Activated gamma-delta T cell (primary cell): ENCODE data around the gene LRIF1.
"Not testable (repeated sequence)": the region's sequence is repeated elsewhere in the genome, so short reads cannot be mapped to it uniquely, and the experiment has no call there.

ENCODE experiments used
- DNase-seq: peaks from one replicate; lab custom pipeline; 2025; lab: John Stamatoyannopoulos, UW
- total RNA-seq, 2 donors: gene quantifications; one replicate each; lab custom pipeline; 2026; lab: John Stamatoyannopoulos, UW

LRIF1 gene
- total RNA-seq, result 44.7 to 51.6 reads per million in 2 donors

GRCh38 chr1:110963691-110964454 is at the start of gene LRIF1:
Gene LRIF1 (minus strand): TSS chr1:110963922. CDS start chr1:110963688, 234 bp downstream.
- DNase-seq, result peak; percentile 99

DNA sequence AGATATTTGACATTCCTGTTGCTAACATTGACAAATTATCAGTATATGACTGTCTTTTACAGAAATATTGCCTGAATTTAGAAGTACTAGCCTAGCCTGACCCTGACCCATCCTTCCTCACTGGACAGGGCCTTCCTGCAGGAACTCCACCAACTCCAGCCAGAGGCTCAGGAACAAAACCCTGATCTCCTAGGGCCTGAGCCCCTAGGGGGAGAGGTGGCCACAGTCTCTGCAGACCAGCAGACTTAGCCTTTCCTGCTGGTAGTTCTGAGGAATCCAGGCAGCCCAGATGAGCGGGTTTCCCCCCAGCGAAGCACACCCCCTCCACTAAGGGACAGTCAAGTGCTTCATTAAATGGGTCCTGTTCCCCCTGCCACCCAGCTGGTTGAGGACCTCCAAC is 44.3 kb upstream of the LRIF1 start:
- no peak for DNase-seq

DNA sequence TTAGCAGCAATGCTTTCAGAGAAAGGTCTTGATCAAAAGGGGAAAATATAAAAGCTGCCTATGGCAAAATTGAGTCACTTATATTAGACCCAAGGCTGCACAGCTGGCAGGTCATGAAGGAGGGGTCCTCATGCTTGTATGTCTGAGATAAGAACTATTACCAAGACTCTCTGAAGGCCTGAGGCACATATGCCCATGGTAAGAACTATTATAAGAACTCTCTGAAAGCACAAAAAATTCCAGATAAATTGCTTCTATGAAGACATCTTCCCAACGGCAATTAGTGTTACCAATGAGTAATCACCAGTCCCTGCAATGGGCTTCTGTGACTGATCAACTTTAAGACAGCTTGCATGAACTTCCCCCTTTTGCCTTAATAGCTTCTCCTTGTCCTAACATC is 42.8 kb upstream of the LRIF1 start:
- no peak for DNase-seq

- not testable (repeated sequence) for DNase-seq
Measured at GRCh38 chr1:110999607-111000006, 35.9 kb upstream of the LRIF1 start.

DNA sequence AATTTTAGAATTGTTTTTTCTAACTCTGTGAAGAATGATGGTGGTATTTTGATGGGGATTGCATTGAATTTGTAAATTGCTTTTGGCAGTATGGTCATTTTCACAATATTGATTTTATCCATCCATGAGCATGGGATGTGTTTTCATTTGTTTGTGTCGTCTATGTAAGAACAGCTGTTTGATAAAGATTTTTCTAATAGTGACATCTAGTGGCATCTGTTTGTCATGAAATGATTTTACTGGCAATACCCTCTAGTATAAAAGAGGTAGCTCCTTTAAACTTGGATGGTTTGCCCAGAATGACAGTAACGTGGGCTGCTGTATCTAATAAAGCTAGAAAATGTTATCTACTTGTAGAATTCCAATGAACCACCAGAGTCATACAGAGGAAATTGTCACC is 28.6 kb upstream of the LRIF1 start:
- DNase-seq, result not testable (repeated sequence)

DNA sequence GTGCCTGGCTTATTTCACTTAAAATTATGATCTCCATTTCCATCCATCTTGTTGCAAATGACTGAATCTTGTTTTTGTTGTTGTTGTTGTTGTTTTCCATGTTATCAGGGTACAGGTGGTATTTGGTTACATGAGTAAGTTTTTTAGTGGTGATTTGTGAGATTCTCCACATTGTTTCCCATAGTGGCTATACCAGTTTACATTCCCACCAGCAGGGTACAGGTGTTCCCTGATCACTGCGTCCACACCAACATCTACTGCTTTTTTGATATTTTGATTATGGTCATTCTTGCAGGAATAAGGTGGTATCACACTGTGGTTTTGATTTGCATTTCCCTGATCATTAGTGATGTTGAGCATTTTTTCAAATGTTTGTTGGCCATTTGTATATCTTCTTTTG is 27.6 kb upstream of the LRIF1 start:
- not testable (repeated sequence) for DNase-seq

GRCh38 chr1:110990541-110990940 is 26.8 kb upstream of the LRIF1 start:
- DNase-seq, result no peak

DNA sequence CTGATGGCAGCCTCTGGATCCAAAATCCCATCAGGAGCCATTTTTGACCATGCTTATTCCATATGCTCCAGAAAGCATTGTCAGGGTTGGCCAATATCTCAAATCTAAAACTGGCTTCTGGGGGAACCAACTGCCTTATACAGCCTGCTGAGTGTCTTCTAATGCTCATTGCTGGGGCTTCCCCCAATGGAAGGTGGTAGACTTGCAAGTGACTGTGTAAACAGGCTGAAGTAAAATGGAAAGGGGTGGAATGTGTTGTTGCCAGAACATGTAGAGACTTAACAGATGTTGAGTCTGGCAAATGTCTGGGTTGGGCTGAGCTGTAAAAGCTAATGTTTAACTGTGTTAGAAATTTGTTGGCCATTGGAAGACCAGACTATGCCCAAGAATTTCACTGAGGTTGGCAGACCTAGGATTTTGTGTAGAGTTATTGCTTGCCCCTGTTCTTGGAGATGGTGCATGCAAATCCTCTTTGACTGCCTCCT is 22.7 kb upstream of the LRIF1 start:
- DNase-seq, result no peak

GRCh38 chr1:110982320-110982719 is 18.6 kb upstream of the LRIF1 start:
- no peak for DNase-seq

- no peak for DNase-seq
Measured at GRCh38 chr1:110979154-110979553, 15.4 kb upstream of the LRIF1 start.

DNA sequence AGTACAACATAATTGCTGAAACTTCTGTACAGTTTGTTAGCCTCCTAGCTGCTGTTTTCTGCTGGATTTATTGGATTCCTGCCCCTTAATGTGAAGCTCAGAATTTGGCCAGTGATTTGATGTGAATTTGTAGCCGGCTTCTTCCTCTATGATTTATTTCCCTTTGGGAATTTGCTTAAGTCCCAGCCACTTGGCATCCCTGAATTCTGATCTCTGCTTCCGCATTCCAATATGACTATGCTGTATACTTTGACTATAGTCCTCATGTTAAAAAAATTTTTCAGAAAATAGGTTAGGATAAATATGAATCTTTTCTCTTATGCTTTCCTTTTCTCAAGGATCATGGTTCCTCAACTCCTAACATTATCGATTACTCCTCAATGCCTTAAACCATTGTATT is 12.4 kb upstream of the LRIF1 start:
- DNase-seq, result no peak

DNA sequence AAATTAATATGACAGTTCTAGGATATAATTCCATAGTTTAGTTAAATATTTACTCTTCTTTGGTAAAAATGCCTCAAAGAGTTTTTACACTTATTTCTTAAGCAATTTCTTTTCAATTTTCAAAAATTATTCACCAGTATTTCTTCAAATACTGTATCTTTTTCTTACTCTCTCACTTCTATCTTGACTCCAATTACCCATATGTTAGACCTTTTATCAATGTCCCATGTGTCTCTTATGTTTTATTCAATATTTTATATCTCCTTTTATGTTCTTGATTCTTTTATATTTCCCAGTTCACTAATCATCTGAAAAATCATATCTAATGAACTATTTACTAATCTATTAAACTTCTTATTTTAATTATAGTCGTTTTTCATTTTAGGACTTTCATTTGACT is 11.5 kb upstream of the LRIF1 start:
- no peak for DNase-seq

GRCh38 chr1:110967256-110967655 is 3.5 kb upstream of the LRIF1 start:
- no peak for DNase-seq

DNA sequence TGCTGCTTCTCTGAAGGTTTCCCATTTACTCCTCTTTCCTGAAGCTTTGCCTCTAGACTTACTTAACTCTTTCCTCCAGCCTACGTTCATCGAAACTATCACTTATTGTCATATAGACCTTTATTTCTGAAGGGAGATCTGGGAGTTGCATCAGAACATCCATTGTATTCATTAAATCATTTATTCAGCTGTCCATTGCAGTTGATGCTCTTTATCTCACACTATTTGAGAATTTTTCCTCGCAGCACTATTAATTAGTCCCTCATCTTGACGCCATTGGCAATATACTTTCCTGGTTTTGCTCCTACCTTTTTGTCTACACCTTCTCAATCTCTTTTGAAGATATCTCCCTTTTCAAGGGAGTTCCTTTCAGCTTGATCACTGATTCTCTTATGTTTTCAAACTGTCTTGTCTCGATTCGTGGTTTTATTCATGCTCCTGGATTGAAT is 757 bp upstream of the LRIF1 start:
- no peak for DNase-seq

DNA sequence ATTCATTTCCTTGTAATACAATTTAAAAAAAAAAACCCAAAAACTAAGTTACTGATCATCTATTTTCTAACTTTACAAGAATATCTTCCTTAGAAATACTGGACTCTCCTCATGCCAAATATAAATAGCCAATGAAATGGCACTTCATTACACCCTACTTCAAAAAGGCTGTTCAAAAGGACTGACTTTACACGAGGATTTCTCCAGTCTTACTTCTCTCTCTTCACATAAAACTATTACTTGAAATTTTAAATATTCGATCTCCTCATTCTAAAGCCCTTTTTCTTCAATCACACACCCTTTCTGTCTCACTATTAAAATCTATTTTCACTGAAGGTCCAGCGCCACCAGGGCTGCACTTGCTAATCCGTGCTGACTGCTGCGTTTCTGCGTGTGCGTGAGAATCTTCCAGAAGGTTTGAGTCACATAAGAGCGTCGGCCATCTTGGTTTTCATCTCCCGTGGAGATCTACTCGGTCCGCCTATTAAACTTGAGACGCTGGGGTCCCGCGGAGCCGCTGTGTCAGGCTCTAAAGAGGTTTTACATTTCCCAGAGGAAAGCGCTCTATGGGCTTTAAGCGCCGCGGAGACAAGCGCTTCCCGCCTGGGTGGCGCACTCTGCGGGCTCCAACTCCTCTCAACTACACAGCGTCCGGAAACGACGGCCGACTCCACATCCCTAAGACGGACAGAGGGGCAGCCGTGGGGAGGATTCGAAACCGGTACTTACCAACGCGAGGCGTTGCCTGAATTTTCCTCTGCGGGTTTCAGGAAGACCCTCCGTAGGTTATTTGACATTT is 631 bp downstream of the LRIF1 start:
- peak; percentile 29 for DNase-seq

GRCh38 chr1:110961902-110962301 is 1.8 kb downstream of the LRIF1 start:
- no peak for DNase-seq

DNA sequence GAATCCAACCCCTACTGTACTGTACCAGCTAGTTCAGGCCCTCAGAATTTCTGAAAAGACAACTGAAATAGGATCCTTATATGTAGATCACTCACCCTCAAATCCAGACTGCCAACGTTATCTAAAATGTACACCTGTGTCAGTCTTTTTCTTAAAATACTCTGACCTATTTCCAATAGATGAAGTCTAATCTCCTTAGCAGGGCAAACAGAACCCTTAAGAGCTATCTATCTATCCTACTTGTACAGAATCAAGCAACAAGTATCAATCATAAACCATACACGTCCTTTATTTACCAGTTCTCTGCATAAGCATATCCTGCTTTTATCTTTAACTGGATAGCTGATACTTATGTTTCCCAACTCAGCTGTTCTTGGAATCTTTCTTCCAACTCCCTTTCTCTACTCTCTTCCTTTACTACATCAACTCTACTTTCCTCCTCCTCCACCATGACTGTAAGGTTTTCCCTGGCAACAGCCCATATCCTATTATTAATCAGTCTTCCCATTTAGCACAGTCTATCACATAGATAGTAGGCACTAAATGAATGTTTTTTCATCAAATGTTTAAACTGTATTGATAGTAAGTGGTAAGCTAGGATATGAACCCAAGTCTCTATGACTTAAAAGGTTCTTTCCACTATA is 2.8 kb downstream of the LRIF1 start:
- DNase-seq, result no peak

- no peak for DNase-seq
Measured at GRCh38 chr1:110957798-110958197, 5.9 kb downstream of the LRIF1 start.

DNA sequence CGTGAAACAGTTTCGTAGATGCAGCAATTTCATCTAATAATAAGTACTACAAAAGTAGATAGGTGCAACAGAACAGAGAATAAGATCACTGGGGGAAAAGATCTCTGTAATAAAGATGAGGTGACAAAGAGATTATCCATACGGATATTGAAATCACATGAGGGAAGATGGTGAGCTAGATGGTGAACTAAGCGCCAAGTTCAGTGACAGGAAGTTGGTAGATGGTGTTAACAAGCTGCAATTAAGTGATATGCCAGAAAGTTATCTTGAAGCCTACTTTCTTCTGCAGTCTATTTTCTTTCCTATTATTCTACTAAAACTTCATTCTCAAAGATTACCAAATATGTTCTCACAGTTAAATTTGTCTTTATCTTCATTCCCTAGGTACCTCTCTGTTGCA is 7.1 kb downstream of the LRIF1 start:
- no peak for DNase-seq

DNA sequence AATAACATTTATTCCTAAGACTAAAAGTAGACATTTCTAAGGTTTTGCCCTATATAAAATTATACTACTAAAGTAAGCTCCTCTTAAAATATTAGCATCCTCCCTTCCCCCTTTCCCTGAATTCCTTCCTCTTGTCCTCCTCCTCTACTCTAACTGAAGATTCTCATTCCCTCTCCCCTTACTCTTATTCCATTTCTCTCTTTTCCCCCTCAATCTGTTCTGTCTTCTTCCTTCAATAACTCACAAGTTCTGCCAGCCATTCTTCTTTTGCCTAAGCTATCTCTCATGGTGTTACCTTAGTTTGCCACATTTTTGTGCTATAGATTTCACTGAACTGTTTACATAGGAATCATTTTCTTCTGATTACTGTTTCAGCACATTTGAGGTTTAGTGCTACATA is 10.7 kb downstream of the LRIF1 start:
- DNase-seq, result no peak

GRCh38 chr1:110952031-110952430 is 11.7 kb downstream of the LRIF1 start:
- no peak for DNase-seq

- DNase-seq, result no peak
Measured at GRCh38 chr1:110951161-110951560, 12.6 kb downstream of the LRIF1 start.
